ENCODE results near the gene ZIK1. TPM values are rescaled to one million over a fixed set of nuclear protein-coding genes. Genes with fewer than 3 reads are reported as not detected.

Gene ZIK1
- total and polyA plus RNA-seq, 2 of the 8 experiments (the other 6 are each of a cell fraction or from before 2014, with no cell fraction given), result 19.4 to 36.5 TPM

GRCh38 chr19:57583104-57583520, 833 bp upstream of the ZIK1 start (continued):
- no peak for TF ChIP-seq YY1 (IDR thresholded peaks at IDR 0.05; ENCODE audit: low read depth, low read length)
- TF ChIP-seq CBX5 (IDR thresholded peaks at IDR 0.05; ENCODE audit: low read depth, low read length), result no peak
- TF ChIP-seq EZH2 (IDR thresholded peaks at IDR 0.05; ENCODE audit: low read depth, low read length, severe bottlenecking), result no peak
- TF ChIP-seq BACH1 (IDR thresholded peaks at IDR 0.05; ENCODE audit: low read length), result no peak
- no peak for TF ChIP-seq SIN3A (conservative IDR thresholded peaks at IDR 0.05 in 1 of 2, IDR thresholded peaks at IDR 0.05 in 1 of 2; ENCODE audit: low read depth in 1 of 2, low read length in 2 of 2)
- no peak for TF ChIP-seq POU5F1 (IDR thresholded peaks at IDR 0.05; ENCODE audit: low read depth, low read length)
- TF ChIP-seq HDAC6 (IDR thresholded peaks at IDR 0.05; ENCODE audit: low read depth, low read length), result no peak
- TF ChIP-seq SP2 (IDR thresholded peaks at IDR 0.05; ENCODE audit: low read length), result no peak
- TF ChIP-seq CEBPB (IDR thresholded peaks at IDR 0.05; ENCODE audit: low read depth, low read length), result no peak
- no peak for TF ChIP-seq BRCA1 (IDR thresholded peaks at IDR 0.05; ENCODE audit: low read depth, low read length)

All from H1 (cell line).